Gastrocnemius medialis (tissue), 4 donors: ENCODE measurements around the gene HCFC1. TPM values are rescaled to one million over a fixed set of nuclear protein-coding genes. Genes with fewer than 3 reads are reported as not detected.

Experiments
- ATAC-seq, 2 donors: fragments of 150-250 bp; one replicate each; pipeline ENCODE4 v1.9.1; 2016
- DNase-seq, 2 donors: peaks; one replicate each; pipeline ENCODE4 v3.0.0-alpha.2; 2019
- H3K27ac ChIP-seq, 4 donors: fragments of 200-600 bp; sonication (generic); 1 replicate in 1 of 4; 2 replicates in 3 of 4; pipeline ENCODE4 v1.5.1; 2016 to 2018; ENCODE audit warnings: mild to moderate bottlenecking in 2 of 4, moderate library complexity in 1 of 4
- H3K27me3 ChIP-seq, 3 donors: fragments of 200-600 bp; sonication (generic) in 2 of 3; 1 replicate in 1 of 3; 2 replicates in 2 of 3; pipeline versions ENCODE4 v1.5.1 to v1.6.0; 2016 to 2019; ENCODE audit warnings: mild to moderate bottlenecking in 1 of 3, moderate library complexity in 1 of 3
- H3K36me3 ChIP-seq, 2 donors: fragments of 200-600 bp; sonication (generic) in 1 of 2; one replicate each; pipeline ENCODE4 v1.5.1; 2017 to 2018
- H3K4me1 ChIP-seq, 2 donors: fragments of 200-600 bp; sonication (generic) in 1 of 2; one replicate each; pipeline ENCODE4 v1.5.1; 2016 to 2017; ENCODE audit warnings: mild to moderate bottlenecking in 2 of 2
- H3K4me3 ChIP-seq, 4 donors: fragments of 200-600 bp; sonication (generic) in 3 of 4; 1 replicate in 1 of 4; 2 replicates in 3 of 4; pipeline ENCODE4 v1.5.1; 2016 to 2019; ENCODE audit warnings: mild to moderate bottlenecking in 2 of 4
- H3K9me3 ChIP-seq, 3 donors: fragments of 200-600 bp; sonication (generic) in 2 of 3; 1 replicate in 1 of 3; 2 replicates in 2 of 3; pipeline ENCODE4 v1.5.1; 2016 to 2019
- CTCF ChIP-seq, 5 experiments: fragments of 450-650 bp in 3 of 5; fragments of 200-600 bp in 2 of 5; sonication (generic) in 2 of 5; IDR thresholded peaks in 4 of 5; conservative IDR thresholded peaks in 1 of 5; 1 replicate in 4 of 5; 2 replicates in 1 of 5; pipeline ENCODE4 v1.5.1; 2016 to 2019; ENCODE audit warnings: antibody characterized with exemption in 5 of 5, mild to moderate bottlenecking in 3 of 5, moderate library complexity in 3 of 5
- POLR2A ChIP-seq, 2 donors: fragments of 450-650 bp; IDR thresholded peaks; one replicate each; pipeline ENCODE4 v1.6.1; 2017; ENCODE audit warnings: antibody characterized with exemption in 2 of 2, mild to moderate bottlenecking in 2 of 2, moderate library complexity in 2 of 2
- in situ Hi-C, 4 donors: fragments of 200-750 bp; cut with MboI; loops; one replicate each; pipeline versions ENCODE4 v1.15.0 to v1.8.0; 2017; ENCODE audit warnings: low sequenced_read_pairs in 4 of 4
- intact Hi-C: fragments of 100-400 bp; cut with DNase I; formaldehyde crosslinking; loops from one replicate; pipeline ENCODE4 v1.15.1; 2023; ENCODE audit warnings: low total_unique reads
- total RNA-seq, 4 donors: library from RNA; depleted of rRNA; stranded (reverse); fragments of >200 nt; gene quantifications; one replicate each; pipeline versions ENCODE4 v1.1.0 to v1.2.3, GENCODE V29; 2016

The HCFC1 gene
- total RNA-seq, 4 donors from 2014 or later: 15.9 to 56.4 (median 51.8) TPM

- Histone ChIP-seq H3K9me3 (no peaks in the 10 kb centered on the region), H3K27me3 (no peaks in the 10 kb centered on the region), H3K4me1 (peaks cover 0 to 5% of the 10 kb centered on the region in 2 donors), H3K36me3 (no peaks in the 10 kb centered on the region), H3K27ac (no peak overlapping the region), H3K4me3 (no peak overlapping the region)
- no peak for DNase-seq
- in situ Hi-C loops (loop anchor here in 1 of 4 donors (25.0 kb wide), 1 partner anchor 152 kb away; the partner anchor contains the start of genes IDH3G, SRPK3 and SSR4), intact Hi-C loops (no loop called here)
- no peak for TF ChIP-seq POLR2A (IDR thresholded peaks at IDR 0.05)
- no peak for TF ChIP-seq CTCF (IDR thresholded peaks at IDR 0.05 in 4 of 5, conservative IDR thresholded peaks at IDR 0.05 in 1 of 5)
- no peak for ATAC-seq
Measured at GRCh38 chrX:153939573-153939972, 32.0 kb downstream of the HCFC1 start.

- in situ Hi-C loops: loop anchor here in 1 of 4 donors (25.0 kb wide), 1 partner anchor 151 kb away; the partner anchor contains the start of genes IDH3G, SRPK3 and SSR4
Measured at GRCh38 chrX:153938226-153938786, 33.3 kb downstream of the HCFC1 start.

GRCh38 chrX:153937056-153937455 is 34.6 kb downstream of the HCFC1 start:
- ATAC-seq: no peak

More at GRCh38 chrX:153938226-153938786, 33.3 kb downstream of the HCFC1 start:
- Histone ChIP-seq H3K4me3 (no peak overlapping the region), H3K27ac (no peak overlapping the region), H3K36me3 (no peaks in the 10 kb centered on the region), H3K4me1 (peaks cover 0 to 12% of the 10 kb centered on the region in 2 donors), H3K27me3 (no peaks in the 10 kb centered on the region), H3K9me3 (no peaks in the 10 kb centered on the region)
- intact Hi-C loops: no loop called here
- no peak for DNase-seq
- TF ChIP-seq CTCF (IDR thresholded peaks at IDR 0.05 in 4 of 5, conservative IDR thresholded peaks at IDR 0.05 in 1 of 5): no peak
- no peak for ATAC-seq

GRCh38 chrX:153935326-153935851 is 36.2 kb downstream of the HCFC1 start:
- DNase-seq (no peak), ATAC-seq (peak in 1 of 2 donors; percentile 18)
- no peaks in the 10 kb centered on the region for H3K9me3 ChIP-seq
- no peaks in the 10 kb centered on the region for H3K27me3 ChIP-seq
- in situ Hi-C loops (loop anchor here in 1 of 4 donors (25.0 kb wide), 1 partner anchor 148 kb away; the partner anchor contains the start of genes IDH3G, SRPK3 and SSR4), intact Hi-C loops (no loop called here)
- TF ChIP-seq POLR2A (IDR thresholded peaks at IDR 0.05) (no peak), CTCF (IDR thresholded peaks at IDR 0.05 in 4 of 5, conservative IDR thresholded peaks at IDR 0.05 in 1 of 5) (no peak)
- H3K4me1 ChIP-seq: peaks cover 0 to 13% of the 10 kb centered on the region in 2 donors
- peak overlapping the region; percentile 35 to 76 (median 64) for H3K27ac ChIP-seq
- H3K4me3 ChIP-seq: peak overlapping the region; percentile 47 to 74 (median 59)
- H3K36me3 ChIP-seq: peaks cover 0 to 22% of the 10 kb centered on the region in 2 donors

More at GRCh38 chrX:153937056-153937455, 34.6 kb downstream of the HCFC1 start:
- Histone ChIP-seq H3K27ac (no peak overlapping the region), H3K4me1 (peaks cover 0 to 13% of the 10 kb centered on the region in 2 donors), H3K27me3 (no peaks in the 10 kb centered on the region), H3K36me3 (peaks cover 0 to 7% of the 10 kb centered on the region in 2 donors), H3K4me3 (no peak overlapping the region), H3K9me3 (no peaks in the 10 kb centered on the region)
- in situ Hi-C loops (loop anchor here in 1 of 4 donors (25.0 kb wide), 1 partner anchor 150 kb away; the partner anchor contains the start of genes IDH3G, SRPK3 and SSR4), intact Hi-C loops (no loop called here)
- TF ChIP-seq POLR2A (IDR thresholded peaks at IDR 0.05): no peak
- no peak for TF ChIP-seq CTCF (IDR thresholded peaks at IDR 0.05 in 4 of 5, conservative IDR thresholded peaks at IDR 0.05 in 1 of 5)
- no peak for DNase-seq
